Chondrocyte (in vitro differentiated cells): ENCODE results near the gene SNU13. TPM values are rescaled to one million over a fixed set of nuclear protein-coding genes. Genes with fewer than 3 reads are reported as not detected.

Experiments used
- DNase-seq: peaks from one replicate; pipeline ENCODE4 v3.0.0; 2021; ENCODE audit warnings: mixed read lengths, low spot score
- H3K27ac Mint-ChIP-seq: one replicate; pipeline ENCODE4 v1.8.0; 2021; ENCODE audit warnings: mild to moderate bottlenecking, moderate library complexity, mixed read lengths; ENCODE audit not compliant: unreplicated experiment
- H3K27me3 Mint-ChIP-seq: 2 replicates; pipeline ENCODE4 v1.8.0; 2021; ENCODE audit warnings: low read depth, mixed read lengths
- H3K36me3 Mint-ChIP-seq: 2 replicates; pipeline ENCODE4 v1.8.0; 2021; ENCODE audit warnings: low read depth, mixed read lengths
- H3K4me1 Mint-ChIP-seq: 2 replicates; pipeline ENCODE4 v1.8.0; 2021; ENCODE audit warnings: low read depth, mild to moderate bottlenecking, mixed read lengths
- H3K4me3 Mint-ChIP-seq: one replicate; pipeline ENCODE4 v1.8.0; 2021; ENCODE audit warnings: mild to moderate bottlenecking, moderate library complexity, mixed read lengths; ENCODE audit not compliant: unreplicated experiment
- H3K9me3 Mint-ChIP-seq: 2 replicates; pipeline ENCODE4 v1.8.0; 2021; ENCODE audit warnings: low read depth, mixed read lengths
- CTCF ChIP-seq: fragments of 200-600 bp; sonication (generic); IDR thresholded peaks from 2 replicates; pipeline ENCODE4 v1.5.0; 2021; ENCODE audit warnings: antibody characterized with exemption, mild to moderate bottlenecking, moderate library complexity
- total RNA-seq: library from RNA; stranded (reverse); gene quantifications from 3 replicates; pipeline ENCODE4 v1.2.1, GENCODE V29; 2021

Gene SNU13
- total RNA-seq, 1 donor from 2014 or later, result 88.8 TPM

GRCh38 chr22:41660416-41660815, 28.3 kb downstream of the SNU13 start:
- Mint-ChIP-seq H3K4me1 (no peaks in the 10 kb centered on the region), H3K9me3 (no peaks in the 10 kb centered on the region), H3K27me3 (no peaks in the 10 kb centered on the region), H3K36me3 (peaks cover 38% of the 10 kb centered on the region), H3K27ac (peak overlapping the region; percentile 11), H3K4me3 (no peak overlapping the region)
- TF ChIP-seq CTCF, result no peak
- no peak for DNase-seq

DNA sequence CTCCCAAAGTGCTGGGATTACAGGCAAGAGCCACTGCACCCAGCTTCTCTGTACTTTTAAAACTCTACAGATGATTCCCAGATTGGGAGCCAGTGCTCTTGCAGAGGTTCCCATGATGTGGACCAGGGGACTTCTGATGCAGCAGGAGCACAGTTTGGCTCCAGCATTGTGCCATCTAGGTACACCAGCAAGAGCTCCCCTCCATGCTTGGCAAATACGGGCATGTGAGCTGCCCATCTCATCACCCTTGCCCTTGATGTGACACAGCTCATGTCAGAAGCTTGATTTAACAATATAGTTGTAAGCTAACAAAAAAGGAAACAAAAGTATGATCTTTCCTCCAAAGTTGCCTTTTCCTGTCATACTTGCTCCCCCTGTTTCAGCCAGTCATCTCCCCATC, 28.7 kb downstream of the SNU13 start:
- TF ChIP-seq CTCF, result no peak
- Mint-ChIP-seq H3K27ac (peak overlapping the region; percentile 11), H3K4me1 (no peaks in the 10 kb centered on the region), H3K4me3 (no peak overlapping the region), H3K27me3 (no peaks in the 10 kb centered on the region), H3K9me3 (no peaks in the 10 kb centered on the region), H3K36me3 (peaks cover 39% of the 10 kb centered on the region)
- no peak for DNase-seq

DNA sequence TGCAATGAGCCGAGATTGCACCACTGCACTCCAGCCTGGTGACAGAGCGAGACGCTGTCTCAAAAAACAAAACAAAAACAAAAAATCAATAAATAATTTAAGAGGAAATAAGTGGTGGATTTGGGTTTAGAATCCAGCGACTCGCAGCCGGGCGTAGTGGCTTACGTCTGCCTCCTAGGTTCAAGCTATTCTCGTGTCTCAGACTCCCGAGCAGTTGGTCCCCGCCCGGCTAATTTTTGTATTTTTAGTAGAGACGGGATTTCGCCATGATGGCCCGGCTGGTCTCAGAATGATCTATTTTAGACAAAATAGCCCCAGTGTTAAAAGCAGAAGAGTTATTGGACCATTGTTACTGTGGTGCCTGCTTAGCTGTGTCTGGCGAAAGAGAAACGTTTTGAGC, 29.8 kb downstream of the SNU13 start:
- DNase-seq, result no peak
- H3K9me3 Mint-ChIP-seq, result no peaks in the 10 kb centered on the region
- no peak for TF ChIP-seq CTCF
- no peak overlapping the region for H3K27ac Mint-ChIP-seq
- H3K4me3 Mint-ChIP-seq, result no peak overlapping the region
- peaks cover 41% of the 10 kb centered on the region for H3K36me3 Mint-ChIP-seq
- H3K27me3 Mint-ChIP-seq, result no peaks in the 10 kb centered on the region
- no peaks in the 10 kb centered on the region for H3K4me1 Mint-ChIP-seq

GRCh38 chr22:41657709-41658108, 31.0 kb downstream of the SNU13 start:
- Mint-ChIP-seq H3K9me3 (no peaks in the 10 kb centered on the region), H3K36me3 (peaks cover 42% of the 10 kb centered on the region), H3K4me3 (no peak overlapping the region), H3K27me3 (no peaks in the 10 kb centered on the region), H3K4me1 (no peaks in the 10 kb centered on the region), H3K27ac (no peak overlapping the region)
- peak; percentile 37 for DNase-seq
- TF ChIP-seq CTCF, result no peak

GRCh38 chr22:41656556-41656955, 32.1 kb downstream of the SNU13 start:
- no peaks in the 10 kb centered on the region for H3K4me1 Mint-ChIP-seq
- DNase-seq, result no peak
- H3K36me3 Mint-ChIP-seq, result peaks cover 42% of the 10 kb centered on the region
- H3K9me3 Mint-ChIP-seq, result no peaks in the 10 kb centered on the region
- H3K4me3 Mint-ChIP-seq, result no peak overlapping the region
- no peaks in the 10 kb centered on the region for H3K27me3 Mint-ChIP-seq
- H3K27ac Mint-ChIP-seq, result no peak overlapping the region
- no peak for TF ChIP-seq CTCF
